AG04450 (cell line): ENCODE measurements around the gene TFF1. TPM values are rescaled to one million over a fixed set of nuclear protein-coding genes. Genes with fewer than 3 reads are reported as not detected.

ENCODE experiments used
- CTCF ChIA-PET: fragments of 300-600, 350-600 bp; formaldehyde crosslinking; extraction: SDS; loops from one replicate; lab custom pipeline; 2022; ENCODE audit warnings: antibody characterized with exemption, inconsistent platforms; lab: Charles Lee
- POLR2A ChIA-PET: fragments of 350-600 bp; formaldehyde crosslinking; extraction: SDS; loops from one replicate; lab custom pipeline; 2021; ENCODE audit warnings: antibody characterized with exemption, inconsistent platforms; lab: Yijun Ruan, JAX
- DNase-seq: peaks from one replicate; pipeline ENCODE4 v3.0.0-alpha.2; 2011; ENCODE audit warnings: low read depth, low spot score
- H3K27ac ChIP-seq: one replicate; pipeline ENCODE4 v1.5.1; 2012; ENCODE audit warnings: low read depth, low read length, control low read depth
- H3K27me3 ChIP-seq: one replicate; pipeline ENCODE4 v1.6.0; 2012; ENCODE audit warnings: low read length; ENCODE audit not compliant: control insufficient read depth, insufficient read depth
- H3K4me3 ChIP-seq: 2 replicates; pipeline ENCODE4 v1.5.1; 2011; ENCODE audit warnings: mild to moderate bottlenecking, low read depth, low read length, control low read depth
- H3K9me3 ChIP-seq: 2 replicates; pipeline ENCODE4 v1.5.1; 2012; ENCODE audit warnings: low read length; ENCODE audit not compliant: control insufficient read depth, insufficient read depth
- polyA plus RNA-seq: library from polyadenylated mRNA; depleted of rRNA; stranded (reverse); fragments of >200 nt; gene quantifications from 2 replicates; pipeline ENCODE4 v1.2.3, GENCODE V29; 2011
- TF ChIP-seq, protein P1 (sequence below): IDR thresholded peaks from 2 replicates; pipeline ENCODE4 v1.5.1; 2011; ENCODE audit warnings: low read depth, low read length, control low read depth, inconsistent platforms

The TFF1 gene
- polyA plus RNA-seq, 1 experiment, result not detected

DNA sequence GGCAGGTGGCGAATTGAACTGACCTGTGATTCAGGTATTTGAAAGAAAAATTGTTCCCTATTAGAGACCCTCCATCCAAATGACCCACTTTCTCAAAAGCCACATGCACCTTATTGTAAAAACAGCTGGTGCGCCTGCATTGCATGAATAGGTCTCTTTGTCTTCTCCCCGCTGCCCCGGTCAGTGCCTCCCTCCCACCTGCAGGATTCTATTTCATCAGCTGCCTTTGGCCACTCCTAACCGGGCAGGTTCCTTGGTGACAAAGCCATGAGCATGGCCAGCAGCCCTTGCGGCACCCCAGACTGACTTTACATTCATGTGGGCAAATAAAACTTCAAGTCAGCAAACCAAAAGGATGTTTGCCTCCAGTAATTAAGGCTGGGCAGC is 23.1 kb upstream of the TFF1 start:
- no peak overlapping the region for H3K27ac ChIP-seq
- TF ChIP-seq, protein P1, sequence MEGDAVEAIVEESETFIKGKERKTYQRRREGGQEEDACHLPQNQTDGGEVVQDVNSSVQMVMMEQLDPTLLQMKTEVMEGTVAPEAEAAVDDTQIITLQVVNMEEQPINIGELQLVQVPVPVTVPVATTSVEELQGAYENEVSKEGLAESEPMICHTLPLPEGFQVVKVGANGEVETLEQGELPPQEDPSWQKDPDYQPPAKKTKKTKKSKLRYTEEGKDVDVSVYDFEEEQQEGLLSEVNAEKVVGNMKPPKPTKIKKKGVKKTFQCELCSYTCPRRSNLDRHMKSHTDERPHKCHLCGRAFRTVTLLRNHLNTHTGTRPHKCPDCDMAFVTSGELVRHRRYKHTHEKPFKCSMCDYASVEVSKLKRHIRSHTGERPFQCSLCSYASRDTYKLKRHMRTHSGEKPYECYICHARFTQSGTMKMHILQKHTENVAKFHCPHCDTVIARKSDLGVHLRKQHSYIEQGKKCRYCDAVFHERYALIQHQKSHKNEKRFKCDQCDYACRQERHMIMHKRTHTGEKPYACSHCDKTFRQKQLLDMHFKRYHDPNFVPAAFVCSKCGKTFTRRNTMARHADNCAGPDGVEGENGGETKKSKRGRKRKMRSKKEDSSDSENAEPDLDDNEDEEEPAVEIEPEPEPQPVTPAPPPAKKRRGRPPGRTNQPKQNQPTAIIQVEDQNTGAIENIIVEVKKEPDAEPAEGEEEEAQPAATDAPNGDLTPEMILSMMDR, result no peak
- H3K4me3 ChIP-seq, result no peak overlapping the region
- H3K27me3 ChIP-seq, result peaks cover 5% of the 10 kb centered on the region
- CTCF ChIA-PET, result no interaction called here
- DNase-seq, result no peak
- POLR2A ChIA-PET, result no interaction called here
- no peaks in the 10 kb centered on the region; the same call in 1 of the 2 replicates for H3K9me3 ChIP-seq

DNA sequence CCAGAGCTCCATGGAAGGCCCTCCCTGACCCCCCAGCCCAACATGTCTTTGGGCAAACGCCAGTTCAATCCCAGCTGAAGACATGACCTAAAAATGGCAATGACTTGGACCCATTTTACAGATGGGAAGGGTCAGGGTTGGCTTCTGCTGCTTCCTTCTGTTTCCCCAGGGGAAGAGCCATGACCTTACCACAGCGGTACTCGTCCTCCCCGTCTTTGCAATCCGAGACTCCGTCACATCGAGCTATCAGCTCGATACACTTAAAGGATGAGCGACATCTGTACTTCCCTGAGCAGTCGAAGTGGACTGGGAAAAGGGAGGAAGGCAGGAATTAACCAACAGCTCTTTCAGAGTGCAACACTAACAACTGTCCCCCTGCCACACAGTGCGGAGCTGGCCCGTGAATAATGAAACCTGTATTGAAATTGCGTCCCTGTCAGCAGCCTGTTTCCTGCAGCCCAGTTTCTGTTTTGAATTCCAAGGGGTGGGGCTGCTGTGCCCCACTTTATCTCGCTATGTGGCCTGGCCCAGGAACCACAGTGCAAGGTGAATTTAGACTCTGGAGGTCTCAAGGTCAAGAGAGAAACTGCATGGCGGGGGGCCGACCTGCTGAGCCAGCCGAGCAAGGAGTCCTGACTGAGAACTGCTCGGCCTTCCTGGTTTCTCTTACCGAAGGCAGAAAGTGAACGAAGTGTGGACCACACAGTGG is 22.6 kb upstream of the TFF1 start:
- TF ChIP-seq, protein P1, result no peak
- no peak for DNase-seq
- POLR2A ChIA-PET, result no interaction called here
- CTCF ChIA-PET, result no interaction called here
- H3K9me3 ChIP-seq, result no peaks in the 10 kb centered on the region; the same call in 1 of the 2 replicates
- no peak overlapping the region for H3K4me3 ChIP-seq
- peaks cover 5% of the 10 kb centered on the region for H3K27me3 ChIP-seq
- no peak overlapping the region for H3K27ac ChIP-seq

DNA sequence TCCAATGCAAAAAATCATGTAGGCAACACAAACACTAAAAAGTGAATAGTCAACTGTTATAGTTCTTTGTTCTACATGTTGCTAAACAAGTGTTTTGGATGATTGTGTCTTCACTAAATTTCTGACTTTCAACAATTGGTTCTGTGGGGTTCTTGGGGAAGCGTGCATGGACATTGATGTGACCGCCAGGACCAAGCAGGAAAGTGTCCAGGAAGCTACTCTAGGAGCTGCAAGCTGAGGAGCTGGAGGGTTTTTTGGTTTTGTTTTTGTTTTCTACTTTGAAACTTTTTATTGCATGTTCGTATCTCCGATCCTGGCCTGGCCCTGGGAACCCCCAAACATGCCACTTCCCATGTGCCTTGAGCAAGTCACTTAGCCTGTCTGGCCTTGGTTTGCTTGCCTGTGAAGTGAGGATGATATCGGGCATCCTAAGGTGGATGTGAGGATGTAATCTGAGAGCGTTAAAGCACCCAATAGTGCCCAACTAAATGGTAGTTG is 21.6 kb upstream of the TFF1 start:
- CTCF ChIA-PET, result interaction anchor here (0.6 kb wide), 1 partner anchor 229 kb away, joined by 6 read pairs; no protein-coding TSS in a partner anchor
- Histone ChIP-seq H3K9me3 (no peaks in the 10 kb centered on the region; the same call in 1 of the 2 replicates), H3K27ac (no peak overlapping the region), H3K4me3 (no peak overlapping the region), H3K27me3 (peaks cover 5% of the 10 kb centered on the region)
- TF ChIP-seq, protein P1, result no peak
- DNase-seq, result no peak
- POLR2A ChIA-PET, result no interaction called here

DNA sequence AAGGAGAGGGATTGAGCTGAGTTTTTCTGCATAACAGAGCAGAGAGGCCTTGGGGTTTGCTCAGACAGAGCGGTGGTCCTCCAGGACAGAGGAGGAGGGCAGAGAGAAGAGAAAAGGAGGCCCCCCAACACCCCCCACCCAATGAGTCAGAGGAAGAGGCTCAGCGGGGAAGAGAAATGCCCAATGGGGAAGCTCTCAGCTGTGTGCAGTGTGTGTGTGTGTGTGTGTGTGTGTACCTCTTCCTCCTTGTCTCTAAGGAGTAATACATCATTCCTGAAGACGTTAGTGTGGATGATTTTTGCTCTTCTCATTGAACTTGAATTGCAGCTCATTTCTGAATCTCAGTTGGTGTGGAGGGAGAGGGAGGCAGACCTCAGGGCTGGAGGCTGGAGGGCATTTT is 20.8 kb upstream of the TFF1 start:
- TF ChIP-seq, protein P1, result no peak
- ChIA-PET POLR2A (no interaction called here), CTCF (interaction anchor here (0.6 kb wide), 1 partner anchor 229 kb away, joined by 6 read pairs; no protein-coding TSS in a partner anchor)
- peaks cover 5% of the 10 kb centered on the region for H3K27me3 ChIP-seq
- H3K27ac ChIP-seq, result no peak overlapping the region
- H3K4me3 ChIP-seq, result no peak overlapping the region
- no peaks in the 10 kb centered on the region; the same call in 1 of the 2 replicates for H3K9me3 ChIP-seq
- no peak for DNase-seq

DNA sequence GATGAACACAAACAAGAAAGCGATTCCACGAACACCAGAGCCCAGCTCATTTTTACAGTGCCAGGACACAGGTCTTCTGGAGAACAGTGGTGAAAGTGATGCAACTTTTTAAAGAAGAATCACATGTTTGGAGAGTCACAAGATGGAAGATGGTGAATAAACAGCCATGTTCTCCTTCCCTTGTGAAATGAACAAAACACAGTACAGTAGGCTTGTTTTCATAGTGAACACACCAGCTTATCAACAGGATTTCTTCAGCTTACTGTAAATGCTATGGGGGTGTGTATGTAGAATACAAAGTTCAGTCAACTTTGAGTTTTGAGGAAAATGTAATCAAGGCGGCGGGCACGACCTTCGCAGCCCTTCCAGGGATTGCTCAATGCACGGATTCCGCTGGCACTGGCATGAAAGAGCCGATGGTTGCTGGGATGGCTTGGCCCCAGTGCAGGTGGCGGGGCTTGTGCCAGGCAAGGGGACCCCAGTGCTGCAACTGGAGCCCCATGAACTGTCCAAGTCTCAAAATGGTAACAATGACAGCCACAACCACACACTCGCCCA is 19.8 kb upstream of the TFF1 start:
- ChIA-PET CTCF (no interaction called here), POLR2A (no interaction called here)
- DNase-seq, result no peak
- peaks cover 5% of the 10 kb centered on the region for H3K27me3 ChIP-seq
- no peak overlapping the region for H3K4me3 ChIP-seq
- TF ChIP-seq, protein P1, result no peak
- no peak overlapping the region for H3K27ac ChIP-seq
- H3K9me3 ChIP-seq, result no peaks in the 10 kb centered on the region; the same call in 1 of the 2 replicates
